Measurements from ENCODE around the gene MFSD11.

- TF ChIP-seq CTCF (IDR thresholded peaks at IDR 0.05; ENCODE audit: extremely low read depth in 1 of 2, insufficient read depth in 1 of 2, low read depth in 1 of 2, low read length in 2 of 2) (no peak), POLR2AphosphoS5 (IDR thresholded peaks at IDR 0.05; ENCODE audit: insufficient read depth, low read depth, low read length) (no peak), POLR2A (IDR thresholded peaks at IDR 0.05; ENCODE audit: low read depth, low read length) (no peak), FOS (IDR thresholded peaks at IDR 0.05; ENCODE audit: borderline replicate concordance, insufficient read depth, low read length) (no peak), EZH2 (IDR thresholded peaks at IDR 0.05; ENCODE audit: borderline replicate concordance, low read depth, low read length, severe bottlenecking) (no peak), MYC (IDR thresholded peaks at IDR 0.05; ENCODE audit: low read depth, low read length) (no peak), JUN (IDR thresholded peaks at IDR 0.05; ENCODE audit: borderline replicate concordance, insufficient read depth, insufficient read length, low read depth) (no peak), GATA2 (IDR thresholded peaks at IDR 0.05; ENCODE audit: insufficient read depth, insufficient read length, low read depth, low read length) (no peak)
Measured at GRCh38 chr17:76826330-76827068, 88.6 kb downstream of the MFSD11 start.
